K562 (cell line): ENCODE measurements around the gene E2F2. TPM values are rescaled to one million over a fixed set of nuclear protein-coding genes. Genes with fewer than 3 reads are reported as not detected.

Experiments
- ASH1L ChIP-seq: fragments of 450-650 bp; IDR thresholded peaks from 2 replicates; pipeline ENCODE4 v1.6.1; 2018; ENCODE audit warnings: borderline replicate concordance, mild to moderate bottlenecking, low read depth; ENCODE audit not compliant: partially characterized antibody
- C11orf30 ChIP-seq: fragments of 450-650 bp; IDR thresholded peaks from 2 replicates; pipeline ENCODE4 v1.6.1; 2016; ENCODE audit warnings: low read depth, mild to moderate bottlenecking
- EGR1 ChIP-seq: fragments of 450-650 bp; conservative IDR thresholded peaks from 2 replicates; pipeline ENCODE4 v1.6.1; 2017; ENCODE audit warnings: mild to moderate bottlenecking
- EHMT2 ChIP-seq: fragments of 450-650 bp; IDR thresholded peaks from 2 replicates; pipeline ENCODE4 v1.6.1; 2018; ENCODE audit warnings: antibody characterized with exemption
- ETV1 ChIP-seq: fragments of 450-650 bp; conservative IDR thresholded peaks from 2 replicates; pipeline ENCODE4 v1.6.1; 2016; ENCODE audit warnings: missing genetic modification characterization, control low read depth, low read depth, missing compliant biosample characterization
- FOXA1 ChIP-seq: fragments of 450-650 bp; IDR thresholded peaks from 2 replicates; pipeline ENCODE4 v1.6.1; 2016; ENCODE audit warnings: mild to moderate bottlenecking, borderline replicate concordance
- HDAC1 ChIP-seq, 2 experiments: fragments of 450-650 bp; IDR thresholded peaks; 2 replicates each; pipeline ENCODE4 v1.6.1; 2016 to 2017; ENCODE audit warnings: inconsistent platforms in 1 of 2, mild to moderate bottlenecking in 1 of 2, moderate library complexity in 1 of 2
- HNRNPL ChIP-seq: fragments of 200-400 bp; formaldehyde crosslinking; IDR thresholded peaks from 2 replicates; pipeline ENCODE4 v1.6.1; 2017; ENCODE audit warnings: low read depth, mild to moderate bottlenecking, low read length
- KDM2B ChIP-seq: fragments of 250-450 bp; sonication (Bioruptor Pico); IDR thresholded peaks from 2 replicates; pipeline ENCODE4 v1.8.0; 2021; ENCODE audit warnings: mild to moderate bottlenecking, moderate library complexity
- MAFK ChIP-seq: IDR thresholded peaks from 2 replicates; pipeline ENCODE4 v1.6.1; 2011; ENCODE audit warnings: low read length, improper control_type of control experiment
- MYC ChIP-seq, 2 experiments: fragments of 250-450 bp in 1 of 2; sonication (Bioruptor Pico) in 1 of 2; IDR thresholded peaks; 2 replicates each; pipeline versions ENCODE4 v1.5.1 to v1.6.1; 2012 to 2021; ENCODE audit warnings: low read depth in 2 of 2, borderline replicate concordance in 1 of 2, improper control_type of control experiment in 1 of 2, low read length in 1 of 2, mild to moderate bottlenecking in 1 of 2, moderate library complexity in 1 of 2
- NFIC ChIP-seq: fragments of 450-650 bp; IDR thresholded peaks from 2 replicates; pipeline ENCODE4 v1.6.1; 2017; ENCODE audit warnings: mild to moderate bottlenecking, inconsistent platforms
- NFYB ChIP-seq: IDR thresholded peaks from 2 replicates; pipeline ENCODE4 v1.6.1; 2011; ENCODE audit warnings: mild to moderate bottlenecking, moderate library complexity; ENCODE audit not compliant: insufficient read length; ENCODE audit errors: extremely low read depth
- PYGO2 ChIP-seq: fragments of 450-650 bp; IDR thresholded peaks from 2 replicates; pipeline ENCODE4 v1.6.1; 2016; ENCODE audit warnings: mild to moderate bottlenecking, missing genetic modification characterization, moderate library complexity, missing compliant biosample characterization
- RAD51 ChIP-seq: fragments of 450-650 bp; IDR thresholded peaks from 2 replicates; pipeline ENCODE4 v1.7.1; 2016; ENCODE audit warnings: low read depth, mild to moderate bottlenecking, borderline replicate concordance
- RBBP5 ChIP-seq: fragments of 200-600 bp; sonication (generic); IDR thresholded peaks from 2 replicates; pipeline ENCODE4 v1.6.1; 2012; ENCODE audit warnings: borderline replicate concordance, mild to moderate bottlenecking, low read length, control low read depth, inconsistent platforms; ENCODE audit not compliant: insufficient read depth, poor library complexity, severe bottlenecking
- SFPQ ChIP-seq: fragments of 200-400 bp; formaldehyde crosslinking; IDR thresholded peaks from 2 replicates; pipeline ENCODE4 v1.6.1; 2017; ENCODE audit warnings: mild to moderate bottlenecking, low read depth, low read length, moderate library complexity
- SOX6 ChIP-seq: fragments of 450-650 bp; IDR thresholded peaks from 2 replicates; pipeline ENCODE4 v1.6.1; 2014; ENCODE audit warnings: mild to moderate bottlenecking
- TARDBP ChIP-seq: fragments of 450-650 bp; IDR thresholded peaks from 2 replicates; pipeline ENCODE4 v1.6.1; 2016
- TBL1XR1 ChIP-seq, 2 experiments: IDR thresholded peaks; 2 replicates each; pipeline ENCODE4 v1.6.1; 2012; ENCODE audit warnings: improper control_type of control experiment in 2 of 2, low read length in 2 of 2, mild to moderate bottlenecking in 1 of 2
- UBTF ChIP-seq, 2 experiments: IDR thresholded peaks; 2 replicates each; pipeline ENCODE4 v1.6.1; 2012; ENCODE audit warnings: improper control_type of control experiment in 2 of 2, low read depth in 2 of 2, low read length in 2 of 2, borderline replicate concordance in 1 of 2
- ZNF311 ChIP-seq: fragments of 250-450 bp; sonication (Bioruptor Pico); IDR thresholded peaks from 2 replicates; pipeline ENCODE4 v1.4.0; 2020; ENCODE audit warnings: mild to moderate bottlenecking, moderate library complexity
- ZNF384 ChIP-seq: IDR thresholded peaks from 2 replicates; pipeline ENCODE4 v1.6.1; 2012; ENCODE audit warnings: low read depth, low read length, improper control_type of control experiment
- polyA plus RNA-seq, 8 experiments: library from polyadenylated mRNA; depleted of rRNA in 4 of 8; stranded (reverse) in 5 of 8; unstranded in 3 of 8; fragments of >200 nt; fragmentation: Nextera tagmentation in 2 of 8; fragmentation: Illumina TruSeq in 1 of 8; extraction: Ambion mirVana in 2 of 8; extraction: Trizol in 1 of 8; gene quantifications; 2 replicates each; pipeline versions ENCODE4 v1.2.1 to v1.2.3, GENCODE V29; 2011 to 2014; ENCODE audit warnings: inconsistent platforms in 1 of 8, missing spikeins in 1 of 8
- total RNA-seq, 7 experiments: library from RNA; depleted of rRNA in 6 of 7; stranded (reverse); fragments of >200 nt in 6 of 7; fragmentation: Illumina TruSeq in 2 of 7; extraction: Trizol in 2 of 7; gene quantifications; 2 replicates each; pipeline versions ENCODE4 v1.2.1 to v1.2.3, GENCODE V29; 2011 to 2021; ENCODE audit warnings: low replicate concordance in 1 of 7

Gene E2F2
- total and polyA plus RNA-seq, 9 of the 15 experiments (the other 6 are each of a cell fraction or from before 2014, with no cell fraction given), result 3.1 to 25.3 (median 11.4) TPM

GRCh38 chr1:23577056-23578004 is 46.3 kb upstream of the E2F2 start (continued):
- TF ChIP-seq SFPQ, result no peak
- TF ChIP-seq C11orf30, result no peak
- TF ChIP-seq ASH1L, result no peak
- no peak for TF ChIP-seq RBBP5
- TF ChIP-seq HDAC1 (IDR thresholded peaks at IDR 0.05), result no peak
- no peak for TF ChIP-seq PYGO2 (tag)
- no peak for TF ChIP-seq MYC (IDR thresholded peaks at IDR 0.05; ENCODE audit: low read depth, low read length)
- no peak for TF ChIP-seq MYC (CRISPR knock-in tag; IDR thresholded peaks at IDR 0.05; ENCODE audit: borderline replicate concordance, low read depth)
- no peak for TF ChIP-seq NFYB
- TF ChIP-seq ZNF384, result 0 out of 2 replicates have a peak, but pooled peaks have one; percentile 5
- peak in 1 of 2 experiments; percentile 62; a peak in 1 of 4 replicates for TF ChIP-seq TBL1XR1 (IDR thresholded peaks at IDR 0.05; ENCODE audit: low read length in 2 of 2)
- peak; percentile 77 for TF ChIP-seq EGR1
- no peak for TF ChIP-seq ZNF311 (CRISPR knock-in tag)
- TF ChIP-seq UBTF (IDR thresholded peaks at IDR 0.05; ENCODE audit: borderline replicate concordance in 1 of 2, low read depth in 2 of 2, low read length in 2 of 2), result peak in 1 of 2 experiments; percentile 78; a peak in 1 of 4 replicates
- TF ChIP-seq KDM2B (CRISPR knock-in tag), result no peak
- no peak for TF ChIP-seq TARDBP
- TF ChIP-seq MAFK, result 0 out of 2 replicates have a peak, but pooled peaks have one; percentile 1
- no peak for TF ChIP-seq HNRNPL
- no peak for TF ChIP-seq ETV1 (tag)
- TF ChIP-seq NFIC, result no peak
- no peak for TF ChIP-seq EHMT2
- no peak for TF ChIP-seq RAD51
- 0 out of 2 replicates have a peak, but pooled peaks have one; percentile 16 for TF ChIP-seq SOX6
- TF ChIP-seq FOXA1, result no peak
